HepG2 (cell line): Measurements from ENCODE around the gene RGS14. TPM values are rescaled to one million over a fixed set of nuclear protein-coding genes. Genes with fewer than 3 reads are reported as not detected.
A peak's percentile ranks its signal among the peaks of the same experiment; 100 is the strongest.

Experiments
- CEBPB ChIP-seq: IDR thresholded peaks from 2 replicates; pipeline ENCODE4 v1.6.1; 2011; ENCODE audit warnings: low read depth, low read length, improper control_type of control experiment, borderline replicate concordance
- GABPA ChIP-seq, 2 experiments: IDR thresholded peaks; 2 replicates each; pipeline ENCODE4 v1.6.1; 2011 to 2016; ENCODE audit warnings: low read depth in 2 of 2, low read length in 1 of 2, missing biosample characterization in 1 of 2, missing genetic modification characterization in 1 of 2
- HNRNPUL1 ChIP-seq: fragments of 200-400 bp; formaldehyde crosslinking; IDR thresholded peaks from 2 replicates; pipeline ENCODE4 v1.6.1; 2017; ENCODE audit warnings: low read depth, mild to moderate bottlenecking, low read length, moderate library complexity
- HOXA9 ChIP-seq: sonication (generic); formaldehyde crosslinking; IDR thresholded peaks from 2 replicates; pipeline ENCODE4 v1.8.1; 2022; ENCODE audit warnings: missing genetic modification reagents, mild to moderate bottlenecking, moderate library complexity, borderline replicate concordance
- KLF11 ChIP-seq: IDR thresholded peaks from 2 replicates; pipeline ENCODE4 v1.6.1; 2016; ENCODE audit warnings: missing compliant biosample characterization
- MXD3 ChIP-seq: IDR thresholded peaks from 2 replicates; pipeline ENCODE4 v1.6.1; 2016; ENCODE audit warnings: mild to moderate bottlenecking, missing biosample characterization, missing genetic modification reagents
- SMARCE1 ChIP-seq: fragments of 450-650 bp; IDR thresholded peaks from 2 replicates; pipeline ENCODE4 v1.6.1; 2017; ENCODE audit warnings: borderline replicate concordance
- SSRP1 ChIP-seq: IDR thresholded peaks from 2 replicates; pipeline ENCODE4 v1.6.1; 2016; ENCODE audit warnings: control low read depth
- ZBTB38 ChIP-seq: sonication (generic); formaldehyde crosslinking; IDR thresholded peaks from 2 replicates; pipeline ENCODE4 v1.5.1; 2020; ENCODE audit warnings: mild to moderate bottlenecking, missing genetic modification reagents
- ZNF234 ChIP-seq: sonication (generic); formaldehyde crosslinking; conservative IDR thresholded peaks from 2 replicates; pipeline ENCODE4 v1.5.1; 2020; ENCODE audit warnings: mild to moderate bottlenecking, missing genetic modification reagents
- ZNF329 ChIP-seq: sonication (generic); formaldehyde crosslinking; IDR thresholded peaks from 2 replicates; pipeline ENCODE4 v1.9.0; 2021; ENCODE audit warnings: low read depth, mild to moderate bottlenecking, missing genetic modification reagents
- ZNF430 ChIP-seq: sonication (generic); formaldehyde crosslinking; IDR thresholded peaks from 2 replicates; pipeline ENCODE4 v1.9.0; 2021; ENCODE audit warnings: mild to moderate bottlenecking, missing genetic modification reagents
- ZNF512B ChIP-seq: sonication (generic); formaldehyde crosslinking; IDR thresholded peaks from 2 replicates; pipeline ENCODE4 v1.5.1; 2020; ENCODE audit warnings: missing genetic modification reagents, mild to moderate bottlenecking, borderline replicate concordance
- ZNF558 ChIP-seq: sonication (generic); formaldehyde crosslinking; IDR thresholded peaks from 2 replicates; pipeline ENCODE4 v1.9.0; 2022; ENCODE audit warnings: mild to moderate bottlenecking, missing genetic modification reagents, borderline replicate concordance
- ZSCAN21 ChIP-seq: sonication (generic); formaldehyde crosslinking; IDR thresholded peaks from 2 replicates; pipeline ENCODE4 v1.8.0; 2022; ENCODE audit warnings: mild to moderate bottlenecking, missing genetic modification reagents, moderate library complexity, borderline replicate concordance
- ZSCAN30 ChIP-seq: sonication (generic); formaldehyde crosslinking; IDR thresholded peaks from 2 replicates; pipeline ENCODE4 v1.5.0; 2020; ENCODE audit warnings: mild to moderate bottlenecking, missing genetic modification reagents
- ZSCAN9 ChIP-seq: IDR thresholded peaks from 2 replicates; pipeline ENCODE4 v1.6.1; 2016; ENCODE audit warnings: borderline replicate concordance
- ZUFSP ChIP-seq: sonication (generic); formaldehyde crosslinking; IDR thresholded peaks from 2 replicates; pipeline ENCODE4 v1.9.0; 2021; ENCODE audit warnings: missing genetic modification reagents, mild to moderate bottlenecking, borderline replicate concordance
- polyA plus RNA-seq, 8 experiments: library from polyadenylated mRNA; depleted of rRNA in 3 of 8; stranded (reverse) in 7 of 8; unstranded in 1 of 8; fragments of >200 nt; fragmentation: Illumina TruSeq in 4 of 8; extraction: Trizol in 4 of 8; gene quantifications; 2 replicates each; pipeline versions ENCODE4 v1.2.1 to v1.2.3, GENCODE V29; 2011 to 2016; ENCODE audit warnings: low read depth in 4 of 8, missing spikeins in 1 of 8, mixed read lengths in 1 of 8; ENCODE audit not compliant: insufficient read depth in 1 of 8
- total RNA-seq, 5 experiments: library from RNA; depleted of rRNA; stranded (reverse); fragments of >200 nt; fragmentation: Illumina TruSeq; extraction: Trizol; gene quantifications; 2 replicates each; pipeline ENCODE4 v1.2.3, GENCODE V29; 2016; ENCODE audit warnings: low read depth in 1 of 5
- TF ChIP-seq, protein P1 (sequence below): sonication (generic); formaldehyde crosslinking; conservative IDR thresholded peaks from 2 replicates; pipeline ENCODE4 v1.8.0; 2022; ENCODE audit warnings: missing genetic modification reagents
- TF ChIP-seq, protein P2 (sequence below): sonication (generic); formaldehyde crosslinking; IDR thresholded peaks from 2 replicates; pipeline ENCODE4 v1.8.0; 2022; ENCODE audit warnings: missing genetic modification reagents, low read depth, mild to moderate bottlenecking, borderline replicate concordance

The RGS14 gene
- total and polyA plus RNA-seq, 2 of the 13 experiments (the other 11 are each of a cell fraction or from before 2014, with no cell fraction given) = 11.1 to 17.2 TPM

- TF ChIP-seq, protein P1, sequence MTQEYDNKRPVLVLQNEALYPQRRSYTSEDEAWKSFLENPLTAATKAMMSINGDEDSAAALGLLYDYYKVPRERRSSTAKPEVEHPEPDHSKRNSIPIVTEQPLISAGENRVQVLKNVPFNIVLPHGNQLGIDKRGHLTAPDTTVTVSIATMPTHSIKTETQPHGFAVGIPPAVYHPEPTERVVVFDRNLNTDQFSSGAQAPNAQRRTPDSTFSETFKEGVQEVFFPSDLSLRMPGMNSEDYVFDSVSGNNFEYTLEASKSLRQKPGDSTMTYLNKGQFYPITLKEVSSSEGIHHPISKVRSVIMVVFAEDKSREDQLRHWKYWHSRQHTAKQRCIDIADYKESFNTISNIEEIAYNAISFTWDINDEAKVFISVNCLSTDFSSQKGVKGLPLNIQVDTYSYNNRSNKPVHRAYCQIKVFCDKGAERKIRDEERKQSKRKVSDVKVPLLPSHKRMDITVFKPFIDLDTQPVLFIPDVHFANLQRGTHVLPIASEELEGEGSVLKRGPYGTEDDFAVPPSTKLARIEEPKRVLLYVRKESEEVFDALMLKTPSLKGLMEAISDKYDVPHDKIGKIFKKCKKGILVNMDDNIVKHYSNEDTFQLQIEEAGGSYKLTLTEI (CRISPR knock-in tag) = no peak
- TF ChIP-seq ZSCAN30 (CRISPR knock-in tag) = no peak
- TF ChIP-seq ZSCAN21 (CRISPR knock-in tag) = no peak
- no peak for TF ChIP-seq CEBPB
- TF ChIP-seq HNRNPUL1 = no peak
- TF ChIP-seq GABPA (IDR thresholded peaks at IDR 0.05; ENCODE audit: low read depth, low read length) = no peak
- TF ChIP-seq GABPA (CRISPR knock-in tag; IDR thresholded peaks at IDR 0.05; ENCODE audit: low read depth) = peak; percentile 47; the same call in 1 of the 2 replicates
- TF ChIP-seq HOXA9 (CRISPR knock-in tag) = 0 out of 2 replicates have a peak, but pooled peaks have one; percentile 22
- TF ChIP-seq ZNF512B (CRISPR knock-in tag) = no peak
- no peak for TF ChIP-seq ZUFSP (CRISPR knock-in tag)
- TF ChIP-seq ZNF234 (CRISPR knock-in tag) = no peak
- TF ChIP-seq ZNF329 = 0 out of 2 replicates have a peak, but pooled peaks have one; percentile 62
- peak; percentile 57; the same call in 1 of the 2 replicates for TF ChIP-seq ZSCAN9 (CRISPR knock-in tag)
- peak; percentile 60; the same call in 1 of the 2 replicates for TF ChIP-seq KLF11 (CRISPR knock-in tag)
- TF ChIP-seq ZNF430 (CRISPR knock-in tag) = 0 out of 2 replicates have a peak, but pooled peaks have one; percentile 28
- no peak for TF ChIP-seq SSRP1 (CRISPR knock-in tag)
- no peak for TF ChIP-seq MXD3
- no peak for TF ChIP-seq SMARCE1
- TF ChIP-seq ZNF558 = no peak
- TF ChIP-seq, protein P2, sequence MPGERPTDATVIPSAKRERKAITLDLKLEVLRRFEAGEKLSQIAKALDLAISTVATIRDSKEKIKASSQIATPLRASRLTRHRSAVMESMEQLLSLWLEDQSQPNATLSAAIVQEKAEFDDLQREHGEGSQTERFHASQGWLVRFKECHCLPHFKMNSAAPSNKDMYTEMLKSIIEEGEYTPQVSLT (CRISPR knock-in tag) = no peak
- peak; percentile 59; the same call in 1 of the 2 replicates for TF ChIP-seq ZBTB38 (CRISPR knock-in tag)
Observed at GRCh38 chr5:177370488-177371119, 12.9 kb downstream of the RGS14 start (continued).
